Measurements from ENCODE around the gene SYP.
A peak's percentile ranks its signal among the peaks of the same experiment; 100 is the strongest.

Gene SYP

GRCh38 chrX:49214996-49215526, 15.1 kb upstream of the SYP start:
- no peak for DNase-seq

GRCh38 chrX:49214416-49214815, 14.4 kb upstream of the SYP start:
- DNase-seq, result no peak

DNA sequence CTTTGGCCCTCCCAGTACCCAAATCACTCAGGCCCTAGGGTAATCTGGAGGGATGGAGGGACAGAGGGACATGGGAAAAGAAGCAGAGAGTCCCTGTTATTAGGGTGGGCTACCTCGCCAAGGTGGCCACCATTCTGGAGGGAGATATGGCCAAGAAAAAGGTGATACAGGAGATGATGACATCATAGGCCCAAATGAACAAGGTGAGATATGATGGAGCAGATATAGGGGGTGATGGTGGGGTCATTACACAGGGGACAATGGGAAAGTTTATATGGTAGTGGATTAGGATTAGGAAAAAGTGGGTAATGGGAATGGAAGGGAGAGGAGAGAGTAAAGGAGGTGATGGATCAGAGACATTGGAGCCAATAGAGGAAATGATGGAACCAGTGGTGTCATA, 12.9 kb upstream of the SYP start:
- no peak for DNase-seq

DNA sequence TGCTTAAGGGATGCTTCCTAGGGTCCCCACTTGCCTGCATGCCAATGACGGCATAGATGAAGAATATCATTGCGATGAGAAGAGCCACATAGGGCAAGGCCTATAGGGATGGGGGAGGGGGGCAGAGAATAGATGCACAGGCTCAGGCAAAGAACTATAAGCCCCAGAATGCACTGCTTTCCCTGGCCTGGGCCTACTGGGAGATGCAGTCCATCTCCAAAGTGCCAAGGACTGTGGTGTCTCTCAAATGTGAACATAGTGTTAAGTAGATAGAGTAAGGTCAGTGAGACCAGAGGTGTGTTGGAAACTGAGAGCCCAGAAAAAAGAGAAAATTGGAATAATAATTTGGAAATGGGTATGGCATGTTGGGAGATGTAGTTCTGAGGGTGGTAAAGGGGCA, 12.2 kb upstream of the SYP start:
- DNase-seq, result no peak

- DNase-seq, result no peak
Observed at GRCh38 chrX:49211074-49211473, 11.1 kb upstream of the SYP start.

DNA sequence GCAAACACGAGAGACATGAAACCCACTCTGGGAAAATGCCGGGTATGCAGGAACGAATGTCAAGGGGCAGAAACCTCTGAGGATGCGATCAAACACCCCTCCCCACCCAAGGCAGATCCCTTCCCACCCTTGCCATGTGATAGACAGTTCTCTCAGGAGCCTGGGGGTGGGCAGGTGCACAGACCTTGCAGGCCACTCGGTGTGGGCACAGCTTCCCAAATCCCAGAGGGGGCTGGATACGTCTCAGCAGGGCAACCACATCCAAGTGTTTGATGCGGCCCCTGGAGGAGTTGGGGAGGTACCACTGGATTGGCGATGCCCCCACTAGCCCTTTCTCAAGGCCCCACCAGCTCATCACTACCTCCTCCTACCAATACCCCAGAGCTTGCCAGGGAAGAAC, 10.4 kb upstream of the SYP start:
- no peak for DNase-seq

DNA sequence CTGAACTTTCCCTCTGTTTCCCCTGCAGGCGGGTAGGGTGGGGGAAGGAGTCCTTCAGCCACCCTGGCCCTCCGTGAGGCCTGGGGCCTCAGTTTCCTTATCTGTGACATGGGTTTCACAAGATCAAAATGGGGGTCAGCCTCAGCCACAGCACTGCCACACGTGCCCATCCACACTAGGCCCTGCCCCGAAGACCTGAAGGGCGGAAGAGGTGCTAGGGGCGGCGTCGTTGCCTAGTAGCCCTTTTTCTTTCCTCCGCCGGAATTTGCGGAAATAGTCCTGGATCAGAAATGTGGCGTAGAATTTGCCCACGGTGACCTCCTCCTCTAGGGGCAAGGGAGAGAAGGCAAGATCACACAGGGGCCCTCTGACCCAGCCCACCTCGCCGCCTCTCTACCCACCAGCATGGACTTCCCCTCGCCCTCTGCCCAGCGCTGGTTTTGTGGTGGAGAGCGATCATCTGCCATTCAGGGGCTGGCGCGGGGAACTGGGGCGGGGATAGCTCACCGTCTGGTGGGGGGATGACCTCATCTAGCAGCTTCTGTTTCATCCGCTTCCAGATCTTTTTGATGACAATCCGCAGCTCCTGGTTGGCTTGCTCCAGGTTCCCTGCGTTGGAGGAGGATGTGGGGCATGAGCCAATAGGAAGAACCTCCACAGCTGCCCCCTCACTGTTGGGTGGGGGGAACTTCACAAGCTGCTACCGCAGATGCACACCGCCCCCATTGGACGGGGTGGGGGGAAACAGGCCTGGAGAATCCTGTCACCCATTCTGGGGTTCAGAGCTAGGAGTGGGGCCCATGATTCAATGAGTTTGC, 9.7 kb upstream of the SYP start:
- DNase-seq, result no peak

- no peak for DNase-seq
Observed at GRCh38 chrX:49208399-49208798, 8.4 kb upstream of the SYP start.

- DNase-seq, result no peak
Observed at GRCh38 chrX:49206543-49206942, 6.5 kb upstream of the SYP start.

- no peak for DNase-seq
Observed at GRCh38 chrX:49205443-49205842, 5.5 kb upstream of the SYP start.

DNA sequence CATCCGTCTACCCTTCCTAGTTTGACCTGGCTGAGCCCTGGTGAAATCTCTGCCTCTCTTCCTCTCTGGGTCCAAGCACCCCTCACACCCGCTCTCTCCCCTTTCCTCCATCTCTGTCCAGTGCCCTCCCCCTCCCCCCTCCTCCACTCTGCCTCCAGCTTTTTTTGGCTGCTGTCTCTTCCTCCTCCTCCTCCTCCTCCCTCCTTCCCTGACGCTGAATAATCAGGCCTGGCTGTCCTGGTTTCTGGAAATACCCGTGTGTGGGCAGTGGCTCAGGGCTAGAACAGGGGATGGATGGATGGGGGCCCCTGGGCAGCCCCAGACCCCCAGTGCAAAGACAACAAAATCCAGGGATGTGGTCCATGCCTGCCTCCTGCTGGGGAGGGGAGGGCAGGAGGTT, 4.7 kb upstream of the SYP start:
- no peak for DNase-seq

- no peak for DNase-seq
Observed at GRCh38 chrX:49204017-49204416, 4.0 kb upstream of the SYP start.

DNA sequence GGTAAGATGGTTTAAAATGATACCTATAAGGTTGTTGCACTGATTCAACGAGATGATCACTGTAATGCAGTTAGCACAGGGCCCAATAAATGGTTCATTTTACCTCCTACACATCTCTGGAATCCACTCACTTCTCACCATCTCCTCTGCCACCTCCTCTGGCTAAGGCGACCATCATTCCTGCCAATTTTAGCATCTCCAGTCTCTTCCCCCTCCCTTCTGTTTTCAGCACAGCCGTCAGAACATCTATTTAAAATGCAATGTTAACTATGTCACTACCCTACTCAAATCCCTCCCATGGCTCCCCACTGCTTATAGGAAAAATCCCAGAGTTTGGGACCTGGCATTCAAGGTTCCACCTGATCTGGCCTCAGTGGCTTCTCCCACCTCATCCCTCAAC, 3.5 kb upstream of the SYP start:
- no peak for DNase-seq

DNA sequence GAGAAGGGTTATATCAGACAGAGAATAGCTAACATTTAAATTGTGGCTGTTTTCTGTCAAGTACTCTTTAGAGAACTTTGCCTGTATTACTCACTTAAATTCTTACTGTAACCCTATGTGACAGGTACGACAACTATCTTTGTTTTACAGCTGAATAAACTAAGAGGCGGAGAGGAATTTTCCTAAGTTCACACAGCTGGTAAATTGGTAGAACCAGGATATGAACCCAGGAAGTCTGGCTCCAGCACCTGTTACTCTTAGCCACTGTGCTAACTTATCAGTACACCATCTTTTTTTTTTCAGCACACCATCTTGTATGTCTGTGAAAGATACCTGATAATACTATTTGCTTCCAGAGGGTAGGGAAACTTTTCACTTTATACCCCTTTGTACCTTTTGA, 2.0 kb upstream of the SYP start:
- DNase-seq, result no peak

DNA sequence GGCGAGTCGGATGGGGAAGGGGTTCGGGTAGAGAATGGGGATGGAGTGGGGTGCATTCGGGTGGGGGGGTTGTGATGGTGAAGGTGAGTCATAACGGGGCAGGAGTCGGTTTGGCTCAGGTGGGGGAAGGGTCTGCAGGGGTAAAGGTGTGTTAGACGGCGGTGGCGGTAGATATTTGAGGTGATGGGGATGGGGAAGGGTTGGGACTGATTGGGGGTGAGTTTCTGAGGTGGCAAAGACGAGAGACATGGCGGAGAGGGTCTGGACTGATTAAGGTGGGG, 738 bp downstream of the SYP start:
- DNase-seq, result no peak

DNA sequence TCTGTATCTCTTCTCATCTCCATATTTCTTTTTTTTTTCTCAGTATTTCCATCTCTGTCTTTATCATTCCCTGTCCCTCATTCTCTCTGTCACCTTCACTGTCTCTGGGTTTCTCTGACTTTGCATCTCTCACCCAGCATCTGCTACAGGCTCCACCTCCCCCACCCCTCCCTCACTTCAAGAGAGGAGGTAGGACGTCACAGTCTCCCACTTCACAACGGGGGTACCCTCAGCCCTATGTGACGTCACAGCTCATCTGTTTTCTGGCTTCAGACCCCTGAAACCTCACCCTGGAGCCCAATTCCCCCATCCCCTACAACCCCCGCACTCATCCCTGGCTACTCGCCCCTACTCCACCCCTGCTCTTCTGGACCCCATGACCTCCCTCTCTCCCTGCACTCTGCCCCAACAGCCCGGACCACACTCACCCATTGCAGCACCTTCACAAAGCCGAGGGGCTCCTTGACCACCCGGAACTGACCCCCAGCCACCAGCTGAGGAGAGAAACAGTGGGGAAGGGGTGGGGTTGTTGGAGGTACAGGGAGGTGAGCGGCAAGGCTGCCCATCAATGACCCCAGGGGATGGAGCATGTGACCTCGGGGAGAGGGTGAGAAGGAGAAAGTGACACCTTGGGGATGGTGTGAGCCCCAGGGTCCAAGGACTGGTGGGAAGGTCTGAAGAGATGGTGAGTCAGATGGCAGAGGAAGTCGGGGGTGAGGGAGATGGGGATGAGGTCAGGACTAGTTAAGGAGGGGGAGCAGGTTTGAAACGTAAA, 1.3 kb downstream of the SYP start:
- no peak for DNase-seq

GRCh38 chrX:49197543-49198087, 2.4 kb downstream of the SYP start:
- DNase-seq, result no peak

DNA sequence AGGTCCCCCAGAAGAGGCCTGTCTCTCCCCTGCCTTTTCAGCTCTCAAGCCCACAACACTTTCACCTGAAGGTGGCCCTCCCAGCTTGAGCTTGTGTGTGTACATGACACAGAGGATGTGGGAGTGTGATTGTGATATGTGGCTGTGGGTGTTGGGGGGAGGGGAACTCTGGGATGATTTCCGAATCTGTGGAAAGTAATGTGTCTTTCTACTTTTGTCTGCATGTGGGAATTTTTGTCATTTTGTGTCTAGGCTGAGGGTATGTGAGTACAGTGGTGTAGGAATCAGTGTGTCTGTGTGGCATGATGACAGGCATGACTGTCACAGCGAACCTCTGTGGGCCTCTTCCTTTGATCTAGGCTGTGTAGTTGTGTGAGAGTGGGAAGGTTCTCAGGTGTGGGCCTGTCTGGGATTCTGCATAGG, 6.4 kb downstream of the SYP start:
- DNase-seq, result no peak

- peak; percentile 52 for DNase-seq
Observed at GRCh38 chrX:49192722-49193328, 7.2 kb downstream of the SYP start.

DNA sequence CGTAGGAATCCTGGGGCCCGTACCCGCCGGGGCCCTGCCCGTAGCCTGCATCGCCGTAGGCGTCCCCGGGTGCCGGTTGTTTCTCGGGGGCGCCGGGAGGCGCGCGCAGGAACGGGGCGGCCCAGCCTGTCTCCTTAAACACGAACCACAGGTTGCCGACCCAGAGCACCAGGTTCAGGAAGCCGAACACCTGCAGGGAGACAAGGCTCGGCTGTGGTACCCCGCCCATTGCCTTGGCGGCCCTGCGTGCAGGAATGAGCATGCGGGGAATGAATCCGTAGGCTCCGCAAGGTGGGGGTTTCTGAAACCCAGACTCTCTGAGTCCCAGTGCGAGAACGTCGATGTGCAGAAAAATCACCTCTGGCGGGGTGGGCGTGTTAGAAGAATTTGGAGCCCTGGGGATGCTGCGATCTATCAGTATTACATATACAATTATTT, 8.4 kb downstream of the SYP start:
- no peak for DNase-seq

GRCh38 chrX:49190821-49191573, 9.0 kb downstream of the SYP start:
- peak; percentile 86 for DNase-seq

GRCh38 chrX:49189606-49190005, 10.4 kb downstream of the SYP start:
- no peak for DNase-seq

All from CD4-positive, alpha-beta T cell treated with Interleukin-6 for 4 hours (primary cell).